ENCODE measurements around the gene OSBPL5. TPM values are rescaled to one million over a fixed set of nuclear protein-coding genes. Genes with fewer than 3 reads are reported as not detected.

Gene OSBPL5
- total and polyA plus RNA-seq, 2 of the 4 experiments (the other 2 are of a cell fraction): 14.9 to 22.3 TPM

GRCh38 chr11:3178349-3178748 lies 13.2 kb upstream of the OSBPL5 start:
- Histone ChIP-seq H3K14ac (replicated peaks; ENCODE audit: low read depth, low read length) (no peak overlapping the region), H2AFZ (replicated peaks; ENCODE audit: low read length, poor library complexity) (no peak overlapping the region), H3K27ac (ENCODE audit: insufficient read depth, low read length) (no peak overlapping the region), H2BK15ac (ENCODE audit: low read depth, low read length) (no peak overlapping the region), H3K9ac (ENCODE audit: low read depth, low read length) (no peak overlapping the region), H3K4me2 (ENCODE audit: low read depth, low read length) (no peak overlapping the region), H3K56ac (ENCODE audit: extremely low read depth, insufficient read depth, low read length) (no peak overlapping the region), H3K79me1 (ENCODE audit: low read depth in 1 of 2, low read length in 2 of 2) (no peaks in the 10 kb centered on the region), H3K9me3 (ENCODE audit: control insufficient read depth, insufficient read depth, low read length) (peaks cover 4% of the 10 kb centered on the region; the same call in 1 of the 2 replicates), H3K4me1 (ENCODE audit: control insufficient read depth, insufficient read depth, low read length) (0 out of 2 replicates have a peak, but pooled peaks cover 2% of the 10 kb centered on the region), H2BK5ac (ENCODE audit: low read depth, low read length, poor library complexity, severe bottlenecking) (no peak overlapping the region), H3K9me1 (ENCODE audit: insufficient read depth, low read length) (no peaks in the 10 kb centered on the region), H4K8ac (ENCODE audit: low read depth in 2 of 2, low read length in 2 of 2) (no peak overlapping the region), H4K20me1 (ENCODE audit: insufficient read depth, low read length) (no peaks in the 10 kb centered on the region), H2BK20ac (ENCODE audit: low read depth, low read length) (no peak overlapping the region), H3K4me3 (ENCODE audit: insufficient read depth, low read depth, low read length) (no peak overlapping the region), H2AK9ac (replicated peaks; ENCODE audit: low read depth, low read length, poor library complexity) (no peak overlapping the region), H3K18ac (ENCODE audit: low read depth, low read length) (no peak overlapping the region), H3K4ac (ENCODE audit: low read depth, low read length) (no peak overlapping the region), H2AK5ac (ENCODE audit: low read depth, low read length) (no peak overlapping the region), H2BK120ac (ENCODE audit: low read depth, low read length) (no peak overlapping the region), H3K27me3 (ENCODE audit: control insufficient read depth, insufficient read depth, low read length) (peaks cover 12% of the 10 kb centered on the region), H4K5ac (ENCODE audit: low read depth, low read length) (no peak overlapping the region), H3K36me3 (ENCODE audit: control insufficient read depth, insufficient read depth, low read length) (no peaks in the 10 kb centered on the region), H3K23ac (ENCODE audit: low read depth, low read length) (no peak overlapping the region), H4K91ac (ENCODE audit: insufficient read depth, low read depth, low read length) (no peak overlapping the region)
- DNase-seq (no peak), ATAC-seq (ENCODE audit: low read depth) (no peak)
- no TSS peak for BruUV-seq (replicated peaks)
- intact Hi-C loops (cut with micrococcal nuclease) (no loop called here), in situ Hi-C loops (cut with MboI; ENCODE audit: low sequenced_read_pairs) (no loop called here), dilution Hi-C loops (cut with HindIII; ENCODE audit: low sequenced_read_pairs, unreplicated experiment) (no loop called here)
- ChIA-PET POLR2A (ENCODE audit: unreplicated experiment) (no interaction called here), CTCF (no interaction called here)
- WGBS, 2 experiments (ENCODE audit: extremely low coverage in 2 of 2, insufficient read length in 1 of 2): no CpG with 5 or more reads among the region's 2 CpGs
- TF ChIP-seq CEBPB (IDR thresholded peaks at IDR 0.05; ENCODE audit: low read depth, low read length): peak; percentile 94
- TF ChIP-seq CHD1 (IDR thresholded peaks at IDR 0.05; ENCODE audit: low read depth, low read length): no peak
- TF ChIP-seq USF2 (IDR thresholded peaks at IDR 0.05; ENCODE audit: low read depth, low read length): no peak

Measured in IMR-90 (cell line).